H1 (cell line): ENCODE measurements around the gene APLP2. TPM values are rescaled to one million over a fixed set of nuclear protein-coding genes. Genes with fewer than 3 reads are reported as not detected.

Source experiments
- CTCF ChIA-PET: fragments of 300-600 bp; sonication (Branson Sonifier 250); formaldehyde crosslinking; loops from one replicate; lab custom pipeline; 2021; ENCODE audit not compliant: partially characterized antibody; lab: Charles Lee
- POLR2A ChIA-PET: fragments of 300-600 bp; sonication (Branson Sonifier 250); formaldehyde crosslinking; loops from one replicate; lab custom pipeline; 2021; ENCODE audit warnings: inconsistent platforms; ENCODE audit not compliant: partially characterized antibody; lab: Charles Lee
- DNase-seq, 2 experiments: peaks; one replicate each; pipeline versions ENCODE4 v3.0.0 to v3.0.0-alpha.2; 2010 to 2022; ENCODE audit warnings: low spot score in 2 of 2, low read depth in 1 of 2, mixed read lengths in 1 of 2
- FAIRE-seq: peaks from 2 replicates; lab custom pipeline; 2011; peaks lifted over from hg19 to GRCh38; lab: Jason Lieb, UNC
- H2AFZ ChIP-seq: 2 replicates; pipeline ENCODE4 v1.8.1; 2012; ENCODE audit warnings: low read length, inconsistent platforms
- H2AK5ac ChIP-seq: 2 replicates; pipeline ENCODE4 v1.6.1; 2013; ENCODE audit warnings: low read depth, low read length
- H2BK120ac ChIP-seq: replicated peaks from 2 replicates; pipeline ENCODE3; 2013; ENCODE audit warnings: low read depth, low read length, inconsistent platforms
- H2BK12ac ChIP-seq: 2 replicates; pipeline ENCODE4 v1.6.1; 2013; ENCODE audit warnings: low read depth, low read length
- H2BK15ac ChIP-seq: 2 replicates; pipeline ENCODE4 v1.6.1; 2013; ENCODE audit warnings: low read length
- H2BK20ac ChIP-seq: 2 replicates; pipeline ENCODE4 v1.6.1; 2013; ENCODE audit warnings: low read length
- H2BK5ac ChIP-seq: 2 replicates; pipeline ENCODE4 v1.6.1; 2013; ENCODE audit warnings: low read depth, low read length
- H3K14ac ChIP-seq: 2 replicates; pipeline ENCODE4 v1.6.1; 2013; ENCODE audit warnings: inconsistent platforms; ENCODE audit not compliant: insufficient read length
- H3K18ac ChIP-seq: 2 replicates; pipeline ENCODE4 v1.6.1; 2013; ENCODE audit warnings: low read length; ENCODE audit errors: extremely low read depth
- H3K23ac ChIP-seq: 2 replicates; pipeline ENCODE4 v1.6.1; 2013; ENCODE audit warnings: inconsistent platforms; ENCODE audit not compliant: insufficient read length
- H3K23me2 ChIP-seq: 2 replicates; pipeline ENCODE4 v1.6.1; 2013; ENCODE audit warnings: low read depth, low read length
- H3K27ac ChIP-seq: 2 replicates; pipeline ENCODE4 v1.6.1; 2011; ENCODE audit warnings: low read depth, low read length, inconsistent platforms
- H3K27me3 ChIP-seq, 4 experiments: replicated peaks in 1 of 4; 1 replicate in 1 of 4; 2 replicates in 3 of 4; pipeline versions ENCODE4 v1.6.1 to v1.8.1; 2011 to 2013; ENCODE audit warnings: low read length in 3 of 4, mild to moderate bottlenecking in 3 of 4, inconsistent platforms in 2 of 4, mixed read lengths in 2 of 4, moderate library complexity in 1 of 4; ENCODE audit not compliant: control insufficient read depth in 3 of 4, insufficient read depth in 3 of 4; ENCODE audit errors: extremely low read depth in 1 of 4
- H3K36me3 ChIP-seq, 4 experiments: 2 replicates each; pipeline versions ENCODE4 v1.6.1 to v1.8.1; 2011 to 2013; ENCODE audit warnings: mild to moderate bottlenecking in 4 of 4, low read length in 3 of 4, moderate library complexity in 2 of 4, control low read depth in 1 of 4, inconsistent platforms in 1 of 4; ENCODE audit not compliant: insufficient read depth in 4 of 4, control insufficient read depth in 2 of 4
- H3K4ac ChIP-seq: replicated peaks from 2 replicates; pipeline ENCODE3; 2013; ENCODE audit warnings: low read length, low read depth, mixed read lengths, inconsistent platforms; ENCODE audit not compliant: insufficient read length
- H3K4me1 ChIP-seq, 4 experiments: replicated peaks in 1 of 4; 1 replicate in 1 of 4; 2 replicates in 3 of 4; pipeline versions ENCODE4 v1.6.1 to v1.8.1; 2011 to 2013; ENCODE audit warnings: low read length in 3 of 4, inconsistent platforms in 2 of 4, mixed read lengths in 1 of 4; ENCODE audit not compliant: insufficient read depth in 4 of 4, control insufficient read depth in 3 of 4
- H3K4me2 ChIP-seq, 2 experiments: 2 replicates each; pipeline versions ENCODE4 v1.6.1 to v1.8.1; 2011 to 2013; ENCODE audit warnings: low read depth in 2 of 2, low read length in 2 of 2, control low read depth in 1 of 2, inconsistent platforms in 1 of 2, mild to moderate bottlenecking in 1 of 2; ENCODE audit not compliant: insufficient read depth in 1 of 2
- H3K4me3 ChIP-seq, 4 experiments: fragments of 200-600, 300-600 bp in 1 of 4; sonication (generic), shearing (Covaris generic), sonication (Bioruptor Twin) in 1 of 4; 2 replicates each; pipeline versions ENCODE4 v1.5.1 to v1.8.1; 2011 to 2016; ENCODE audit warnings: low read length in 4 of 4, low read depth in 3 of 4, control low read depth in 2 of 4, inconsistent platforms in 2 of 4, mild to moderate bottlenecking in 2 of 4, mixed read lengths in 1 of 4, moderate library complexity in 1 of 4; ENCODE audit not compliant: insufficient read depth in 2 of 4; ENCODE audit errors: extremely low read depth in 1 of 4
- H3K56ac ChIP-seq: replicated peaks from 2 replicates; pipeline ENCODE3; 2013; ENCODE audit warnings: low read depth, mild to moderate bottlenecking, mixed read lengths, low read length, inconsistent platforms; ENCODE audit not compliant: insufficient read length
- H3K79me1 ChIP-seq: 2 replicates; pipeline ENCODE4 v1.6.1; 2013; ENCODE audit warnings: low read depth, low read length, control low read depth
- H3K79me2 ChIP-seq, 2 experiments: 2 replicates each; pipeline versions ENCODE4 v1.6.1 to v1.8.1; 2012 to 2013; ENCODE audit warnings: low read length in 2 of 2, mild to moderate bottlenecking in 2 of 2, inconsistent platforms in 1 of 2; ENCODE audit not compliant: insufficient read depth in 2 of 2, control insufficient read depth in 1 of 2
- H3K9ac ChIP-seq, 4 experiments: replicated peaks in 1 of 4; 1 replicate in 1 of 4; 2 replicates in 3 of 4; pipeline versions ENCODE4 v1.6.1 to v1.8.1; 2011 to 2013; ENCODE audit warnings: low read depth in 3 of 4, low read length in 3 of 4, control low read depth in 2 of 4, mild to moderate bottlenecking in 2 of 4, moderate library complexity in 2 of 4, inconsistent platforms in 1 of 4; ENCODE audit errors: extremely low read depth in 1 of 4
- H3K9me3 ChIP-seq, 2 experiments: 2 replicates each; pipeline versions ENCODE4 v1.6.1 to v1.8.1; 2012 to 2013; ENCODE audit warnings: mild to moderate bottlenecking in 2 of 2, moderate library complexity in 2 of 2, control low read depth in 1 of 2, inconsistent platforms in 1 of 2, low read depth in 1 of 2, low read length in 1 of 2, mixed read lengths in 1 of 2; ENCODE audit not compliant: insufficient read depth in 2 of 2
- H4K20me1 ChIP-seq, 2 experiments: replicated peaks in 1 of 2; 2 replicates each; pipeline versions ENCODE3 to v1.8.1; 2011 to 2013; ENCODE audit warnings: inconsistent platforms in 2 of 2, low read length in 2 of 2, mild to moderate bottlenecking in 1 of 2; ENCODE audit not compliant: insufficient read depth in 2 of 2, control insufficient read depth in 1 of 2
- H4K5ac ChIP-seq: 2 replicates; pipeline ENCODE4 v1.6.1; 2013; ENCODE audit warnings: low read length, low read depth, mixed read lengths, inconsistent platforms; ENCODE audit not compliant: insufficient read length
- H4K8ac ChIP-seq: 2 replicates; pipeline ENCODE4 v1.8.0; 2013; ENCODE audit warnings: mild to moderate bottlenecking, moderate library complexity, low read length, inconsistent platforms; ENCODE audit not compliant: insufficient read depth; ENCODE audit errors: extremely low read depth
- H4K91ac ChIP-seq: replicated peaks from 2 replicates; pipeline ENCODE3; 2013; ENCODE audit warnings: low read length, mixed read lengths, inconsistent platforms; ENCODE audit not compliant: insufficient read length
- EGR1 ChIP-seq: IDR thresholded peaks from 2 replicates; pipeline ENCODE4 v1.6.1; 2011; ENCODE audit warnings: low read depth, low read length, borderline replicate concordance
- EZH2 ChIP-seq: fragments of 200-600 bp; sonication (generic); IDR thresholded peaks from 2 replicates; pipeline ENCODE4 v1.7.1; 2012; ENCODE audit warnings: low read depth, mild to moderate bottlenecking, moderate library complexity, low read length, inconsistent platforms; ENCODE audit not compliant: severe bottlenecking
- GTF2F1 ChIP-seq: IDR thresholded peaks from 2 replicates; pipeline ENCODE4 v1.6.1; 2012; ENCODE audit warnings: low read depth, low read length, improper control_type of control experiment, borderline replicate concordance
- JUN ChIP-seq: IDR thresholded peaks from 2 replicates; pipeline ENCODE4 v1.6.1; 2011; ENCODE audit warnings: low read depth, mild to moderate bottlenecking, improper control_type of control experiment, low read length
- SUZ12 ChIP-seq: fragments of 200-600 bp; sonication (generic); IDR thresholded peaks from 2 replicates; pipeline ENCODE4 v1.6.1; 2012; ENCODE audit warnings: mild to moderate bottlenecking, inconsistent platforms, low read length, moderate library complexity, mixed read lengths
- WGBS, 2 experiments: shearing (Covaris generic) in 1 of 2; methylation state at CpG; one replicate each; pipeline versions ENCODE4 v1.1.6 to v1.1.7; 2013 to 2015; ENCODE audit warnings: low lambda C conversion rate in 2 of 2, mixed read lengths in 2 of 2, inconsistent platforms in 1 of 2, low coverage in 1 of 2, missing lambda C conversion rate in 1 of 2; ENCODE audit not compliant: insufficient replicate concordance in 2 of 2, insufficient coverage in 1 of 2, insufficient read length in 1 of 2; ENCODE audit errors: extremely low coverage in 1 of 2, missing lambda C conversion rate in 1 of 2; 5-methylcytosine and 5-hydroxymethylcytosine counted together
- polyA plus RNA-seq, 7 experiments: library from polyadenylated mRNA; depleted of rRNA in 3 of 7; stranded (reverse) in 5 of 7; unstranded in 2 of 7; fragments of >200 nt in 5 of 7; fragments of 200-250 nt in 2 of 7; gene quantifications; 1 replicate in 5 of 7; 2 replicates in 1 of 7; 4 replicates in 1 of 7; pipeline versions ENCODE4 v1.2.1 to v1.2.3, GENCODE V29; 2011 to 2013; ENCODE audit warnings: missing spikeins in 2 of 7, mixed read lengths in 2 of 7
- total RNA-seq: library from RNA; stranded (reverse); fragmentation: NEBNext Ultra II Directional; extraction: Animal tissue kit (Norgen Biotek cat#: 25700); gene quantifications from 2 replicates; pipeline ENCODE4 v1.2.1, GENCODE V29; 2021

The APLP2 gene
- total and polyA plus RNA-seq, 2 of the 8 experiments (the other 6 are each of a cell fraction or from before 2014, with no cell fraction given) = 222 to 315 TPM

DNA sequence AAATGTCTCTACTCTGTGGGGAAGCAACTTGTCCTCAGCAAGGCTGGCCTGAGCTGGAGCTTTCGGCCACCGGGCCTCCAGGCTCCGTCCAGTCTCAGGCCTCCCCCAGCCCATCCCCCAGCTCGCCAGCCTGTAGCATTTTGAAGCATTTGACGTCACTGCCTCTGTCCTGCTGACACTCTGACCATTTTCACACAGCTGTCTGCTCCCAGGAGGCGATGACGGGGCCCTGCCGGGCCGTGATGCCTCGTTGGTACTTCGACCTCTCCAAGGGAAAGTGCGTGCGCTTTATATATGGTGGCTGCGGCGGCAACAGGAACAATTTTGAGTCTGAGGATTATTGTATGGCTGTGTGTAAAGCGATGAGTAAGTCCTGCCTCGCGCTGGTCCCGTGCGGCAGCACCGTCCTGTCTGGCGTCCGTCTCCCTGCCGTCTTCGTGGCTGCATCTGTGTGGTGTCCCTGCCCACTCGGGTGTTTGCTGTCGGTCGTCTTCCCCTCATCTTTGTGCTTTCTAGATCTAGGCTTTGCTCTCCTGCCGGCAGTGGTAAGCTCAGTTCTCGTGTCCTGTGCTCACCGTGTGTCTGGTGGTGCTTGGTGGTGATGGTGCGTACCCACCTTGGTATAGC is 53.8 kb downstream of the APLP2 start:
- no peak overlapping the region for H3K18ac ChIP-seq
- peaks cover 0 to 12% of the 10 kb centered on the region in 2 experiments; a peak in 1 of 4 replicates for H3K79me2 ChIP-seq
- H3K9ac ChIP-seq = no peak overlapping the region
- no peak overlapping the region for H3K4me2 ChIP-seq
- no peak overlapping the region for H2BK20ac ChIP-seq
- no peak overlapping the region for H3K4me3 ChIP-seq
- H4K8ac ChIP-seq = no peak overlapping the region
- no peak overlapping the region for H2BK120ac ChIP-seq
- no peak overlapping the region for H2BK12ac ChIP-seq
- no peak overlapping the region for H2AFZ ChIP-seq
- H3K79me1 ChIP-seq = peaks cover 11% of the 10 kb centered on the region
- no peak overlapping the region for H4K5ac ChIP-seq
- no peak overlapping the region for H3K4ac ChIP-seq
- no peaks in the 10 kb centered on the region for H3K9me3 ChIP-seq
- no peak overlapping the region for H2BK15ac ChIP-seq
- H3K4me1 ChIP-seq = 0 out of 7 replicates have a peak, but pooled peaks cover 0 to 3% (median 0%) of the 10 kb centered on the region in 4 experiments
- TF ChIP-seq GTF2F1 = no peak
- no peak for TF ChIP-seq SUZ12
- TF ChIP-seq EGR1 = no peak
- no peak for TF ChIP-seq JUN
- TF ChIP-seq EZH2 = no peak
- TF ChIP-seq, all 59 proteins: peak for 0
- ChIA-PET POLR2A (no interaction called here), CTCF (interaction anchor here (0.7 to 10.2 kb wide), 8 partner anchors 10 to 248 kb away, joined by 3 to 92 read pairs (median 5); partner anchors contain the start of gene APLP2)
- Histone ChIP-seq H3K14ac (no peak overlapping the region), H3K27ac (no peak overlapping the region), H3K27me3 (no peaks in the 10 kb centered on the region), H4K91ac (no peak overlapping the region), H4K20me1 (peaks cover 0 to 6% of the 10 kb centered on the region in 2 experiments), H3K36me3 (peaks cover 28 to 73% (median 55%) of the 10 kb centered on the region in 4 experiments), H3K56ac (no peak overlapping the region), H3K23me2 (no peaks in the 10 kb centered on the region; the same call in 1 of the 2 replicates), H2BK5ac (no peak overlapping the region), H3K23ac (no peak overlapping the region), H2AK5ac (no peak overlapping the region)
- no peak for DNase-seq
- 95% methylated on average over 31 of the region's 32 CpGs; no CpG with 5 or more reads in 1 of the 2 experiments for WGBS, 2 experiments
- FAIRE-seq = no peak
